Left ventricle myocardium superior (tissue), 1 donor: Measurements from ENCODE around the gene FAM9C. TPM values are rescaled to one million over a fixed set of nuclear protein-coding genes. Genes with fewer than 3 reads are reported as not detected.
"Not testable (repeated sequence)": the region's sequence is repeated elsewhere in the genome, so short reads cannot be mapped to it uniquely, and the experiment has no call there.

ENCODE experiments used
- ATAC-seq: fragments of 200-7000 bp; cut with Tn5 transposase; one replicate; pipeline ENCODE4 v1.9.1; 2020; ENCODE audit warnings: mild to moderate bottlenecking, moderate library complexity
- DNase-seq: peaks from one replicate; pipeline ENCODE4 v3.0.0-alpha.2; 2020
- intact Hi-C: fragments of 100-400 bp; cut with micrococcal nuclease; formaldehyde crosslinking; loops from one replicate; pipeline ENCODE4 v1.11.0; 2022
- total RNA-seq: library from RNA; stranded (reverse); fragmentation: NEBNext Ultra II Directional; extraction: Animal tissue kit (Norgen Biotek cat#: 25700); gene quantifications from one replicate; pipeline ENCODE4 v1.2.1, GENCODE V29; 2021
- donor health status: DM: no; HTN: yes; CAD: no; lungs with severe emphysema.

Gene FAM9C
- total RNA-seq, 1 donor from 2014 or later, result 1.2 TPM

- no peak for ATAC-seq
- DNase-seq, result no peak
- intact Hi-C loops, result no loop called here
Measured at GRCh38 chrX:13050151-13050550, 5.7 kb upstream of the FAM9C start.

GRCh38 chrX:13048280-13048679 lies 3.9 kb upstream of the FAM9C start:
- no peak for DNase-seq
- no peak for ATAC-seq
- intact Hi-C loops, result no loop called here

- DNase-seq, result no peak
- no peak for ATAC-seq
- intact Hi-C loops, result no loop called here
Measured at GRCh38 chrX:13047759-13048158, 3.3 kb upstream of the FAM9C start.

DNA sequence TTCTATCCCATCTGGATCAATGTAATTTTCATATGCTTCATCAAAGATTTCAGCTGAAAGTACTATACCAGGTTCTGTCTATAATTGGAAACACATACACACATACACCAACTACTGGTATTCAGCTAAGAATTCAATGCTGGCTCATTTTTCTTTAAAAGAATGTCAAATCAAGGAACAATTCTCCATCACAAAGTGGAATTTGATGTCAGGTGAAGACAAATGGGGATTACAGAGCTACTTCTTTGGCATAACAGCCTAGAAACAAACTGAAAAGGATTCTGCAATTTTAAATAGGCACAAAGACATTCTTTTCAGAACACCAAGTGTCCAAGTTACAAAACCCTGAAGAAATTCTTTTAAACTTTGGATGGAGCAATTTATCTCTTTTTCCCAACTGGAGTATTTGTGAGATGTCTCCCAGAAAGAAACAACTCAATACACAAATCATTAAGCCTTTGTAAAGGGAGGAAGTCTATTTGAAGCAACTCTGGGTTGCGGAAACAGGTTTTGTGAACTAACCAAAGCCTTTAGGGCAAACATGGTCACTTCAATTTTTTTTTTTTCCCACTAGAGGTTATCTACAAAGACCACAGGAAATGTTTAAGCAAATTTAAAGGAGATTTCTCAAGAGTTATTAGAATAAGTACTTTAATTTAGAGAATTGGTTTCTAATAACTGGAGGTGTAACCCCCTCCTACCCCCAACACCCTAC lies 1.9 kb upstream of the FAM9C start:
- intact Hi-C loops, result no loop called here
- DNase-seq, result no peak
- ATAC-seq, result no peak

GRCh38 chrX:13043938-13044337 lies 482 bp downstream of the FAM9C start:
- DNase-seq (no peak), ATAC-seq (no peak)
- intact Hi-C loops, result no loop called here

DNA sequence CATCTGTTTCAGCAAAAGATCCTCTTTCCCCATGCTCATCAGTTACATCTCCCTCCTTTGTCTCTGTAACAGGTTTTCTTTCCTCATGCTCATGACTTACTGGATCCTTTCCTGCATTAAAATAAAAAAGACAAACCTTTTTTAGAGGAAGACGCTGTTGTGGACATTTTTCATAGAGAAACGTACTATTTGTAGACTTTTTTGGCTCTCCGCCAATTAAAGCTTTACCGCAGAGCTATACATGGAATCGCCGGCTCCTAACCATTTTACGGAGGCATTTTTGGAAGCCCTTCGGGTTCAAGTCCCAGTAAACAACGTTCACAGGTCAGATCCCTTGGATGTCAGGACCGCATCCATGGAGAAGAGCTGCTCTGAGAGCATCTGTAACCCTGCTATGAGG lies 1.3 kb downstream of the FAM9C start:
- intact Hi-C loops, result no loop called here
- ATAC-seq (no peak), DNase-seq (no peak)

GRCh38 chrX:13036896-13037295 lies 7.5 kb downstream of the FAM9C start:
- ATAC-seq (no peak), DNase-seq (no peak)
- intact Hi-C loops, result no loop called here

DNA sequence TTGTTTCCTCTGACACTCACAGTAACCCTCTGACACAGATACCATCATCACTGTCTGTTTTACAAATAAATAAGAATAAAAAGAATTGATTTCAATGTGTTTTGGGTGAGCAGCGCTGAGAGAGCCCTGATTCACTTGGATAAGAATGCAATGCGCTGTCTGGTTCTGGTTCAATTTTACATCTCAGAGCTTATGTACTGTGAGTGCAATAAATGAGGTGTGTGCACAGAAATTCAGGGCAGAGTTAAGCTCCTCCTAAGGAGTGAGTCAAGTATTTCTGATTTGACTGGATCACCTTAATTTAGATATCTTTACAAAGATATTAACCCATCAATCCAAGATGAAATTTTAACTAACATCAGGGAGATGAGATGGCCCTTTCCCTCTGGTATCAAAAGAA lies 11.2 kb downstream of the FAM9C start:
- DNase-seq (no peak), ATAC-seq (no peak)
- intact Hi-C loops, result no loop called here

DNA sequence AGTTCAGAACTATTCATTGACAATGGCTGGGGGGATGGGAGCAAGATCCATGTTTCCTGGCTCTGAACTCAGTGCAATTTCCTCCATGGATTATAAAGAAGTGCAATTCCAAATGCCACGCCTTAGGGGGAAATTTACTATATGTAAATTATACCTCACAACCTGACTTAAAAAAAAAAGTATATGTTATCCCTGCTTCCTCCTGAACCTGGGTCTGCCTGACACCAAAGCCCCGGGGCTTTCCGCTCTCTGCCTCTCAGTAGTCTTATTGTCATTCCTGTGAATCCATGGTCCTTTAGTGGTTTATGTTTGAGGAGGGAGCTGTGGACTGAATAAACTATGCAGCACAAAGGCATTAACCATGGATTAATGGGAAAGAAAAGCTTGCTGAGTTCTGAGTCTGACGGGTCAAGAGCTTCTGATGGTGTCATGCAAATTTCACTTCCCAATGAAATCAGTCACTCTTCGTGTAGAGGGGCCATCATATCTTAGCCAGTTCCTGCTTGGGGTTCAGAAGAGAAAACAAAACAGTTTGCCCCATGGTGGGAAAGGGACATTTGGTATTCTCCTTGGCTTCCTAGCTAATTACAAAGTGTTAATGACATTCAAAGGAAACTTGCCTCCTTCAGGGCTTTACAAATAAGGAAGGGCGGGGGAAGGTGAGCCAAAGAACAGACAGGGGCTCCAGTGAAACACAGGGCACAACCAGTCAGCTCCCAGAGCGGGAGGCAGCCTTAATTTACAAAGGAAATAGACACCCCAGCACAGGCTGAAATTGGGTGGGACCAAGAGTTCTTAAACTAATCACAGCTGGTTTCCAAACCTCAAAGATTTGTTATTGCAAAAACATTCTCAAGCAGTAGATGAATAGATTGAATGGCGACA lies 14.3 kb downstream of the FAM9C start:
- DNase-seq (no peak), ATAC-seq (peak; percentile 55)
- intact Hi-C loops, result no loop called here

DNA sequence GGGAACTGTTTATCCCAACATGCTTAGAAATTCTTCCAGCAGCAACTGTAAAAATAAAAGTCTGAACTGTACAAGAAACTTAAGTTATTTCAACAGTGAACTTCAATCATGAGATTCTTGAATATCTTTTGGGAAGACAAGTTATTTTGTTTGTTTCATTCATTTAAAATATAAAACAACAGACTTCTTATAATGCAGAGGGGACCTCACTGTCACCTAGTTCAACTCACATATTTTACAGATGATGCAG lies 14.9 kb downstream of the FAM9C start:
- ATAC-seq, result no peak
- no peak for DNase-seq
- intact Hi-C loops, result no loop called here

DNA sequence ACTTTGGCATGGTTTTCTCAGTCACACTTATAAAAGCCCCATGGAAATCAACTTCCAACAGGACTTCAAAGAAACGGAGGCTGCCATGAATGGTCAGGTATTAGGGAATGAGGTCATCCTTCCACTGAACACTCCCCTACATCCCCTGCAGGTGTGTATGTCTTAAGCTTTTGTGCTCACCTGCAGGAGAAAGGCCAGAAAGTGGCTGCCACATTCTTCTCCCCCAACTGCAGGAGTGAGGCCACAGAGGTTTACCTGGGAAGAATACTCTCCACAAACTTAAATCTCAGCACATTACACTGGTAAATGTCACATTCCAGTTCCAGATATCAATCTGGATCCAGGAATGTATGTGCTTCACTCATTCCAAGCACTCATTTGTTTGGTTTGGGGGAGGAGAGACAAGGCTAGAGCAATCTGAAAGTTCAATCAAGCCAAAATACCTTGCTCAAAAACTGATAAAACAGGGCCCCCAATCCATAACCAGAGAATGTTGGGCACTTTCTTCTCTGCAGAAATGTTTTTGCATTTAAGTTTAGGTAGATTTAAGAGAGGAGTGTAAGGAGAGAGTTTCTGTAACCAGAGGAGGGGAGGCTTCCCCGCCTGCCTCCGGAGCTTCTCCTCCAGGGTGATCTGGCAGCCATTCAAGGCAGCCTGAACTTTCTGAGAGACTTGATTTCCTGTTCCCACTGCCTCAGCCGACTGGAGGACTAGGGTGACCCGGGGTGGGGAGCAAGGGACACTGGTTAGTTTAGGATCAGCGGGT lies 15.4 kb downstream of the FAM9C start:
- ATAC-seq (peak; percentile 80), DNase-seq (peak; percentile 56)
- intact Hi-C loops, result no loop called here

- intact Hi-C loops, result no loop called here
- no peak for DNase-seq
- no peak for ATAC-seq
Measured at GRCh38 chrX:13026877-13027652, 17.4 kb downstream of the FAM9C start.

DNA sequence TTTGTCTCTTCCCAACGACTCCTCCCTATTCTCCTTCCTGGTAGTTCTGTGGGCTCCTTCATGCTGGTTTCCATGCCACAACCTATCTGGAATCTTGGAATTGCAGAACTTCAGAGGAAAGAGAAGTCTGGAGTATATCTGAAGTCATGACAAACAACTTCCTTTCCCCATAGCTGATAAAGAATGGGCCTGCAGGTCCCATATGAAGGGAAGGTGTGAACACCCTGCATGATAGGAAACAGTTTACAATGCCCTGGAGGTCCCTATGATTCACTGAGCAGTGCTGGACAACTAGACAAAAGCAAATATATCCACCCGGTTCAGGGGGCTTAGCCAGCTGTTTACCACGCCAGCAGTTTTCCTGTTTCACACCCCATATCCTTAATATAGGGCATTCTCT lies 19.4 kb downstream of the FAM9C start:
- intact Hi-C loops, result no loop called here
- ATAC-seq (no peak), DNase-seq (no peak)

DNA sequence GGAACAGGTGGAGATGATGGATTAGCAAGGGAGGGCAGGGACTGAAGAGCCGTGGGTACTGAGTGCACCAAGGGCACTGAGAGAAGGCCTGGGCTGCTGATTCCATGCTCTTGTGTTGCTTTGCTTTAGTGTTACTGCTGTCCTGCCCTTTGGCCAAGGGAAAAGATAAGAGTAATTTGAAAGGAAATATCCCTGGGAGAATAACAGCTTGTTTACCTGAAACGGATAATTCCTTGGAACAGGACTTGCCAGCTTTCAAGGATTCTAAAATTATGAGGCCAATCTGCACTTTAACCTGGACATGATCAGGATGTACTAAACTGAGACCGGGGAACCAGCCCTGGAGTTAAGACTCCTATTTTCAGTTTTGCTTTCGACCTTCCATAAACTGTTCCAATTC lies 20.4 kb downstream of the FAM9C start:
- intact Hi-C loops, result no loop called here
- DNase-seq (no peak), ATAC-seq (no peak)

DNA sequence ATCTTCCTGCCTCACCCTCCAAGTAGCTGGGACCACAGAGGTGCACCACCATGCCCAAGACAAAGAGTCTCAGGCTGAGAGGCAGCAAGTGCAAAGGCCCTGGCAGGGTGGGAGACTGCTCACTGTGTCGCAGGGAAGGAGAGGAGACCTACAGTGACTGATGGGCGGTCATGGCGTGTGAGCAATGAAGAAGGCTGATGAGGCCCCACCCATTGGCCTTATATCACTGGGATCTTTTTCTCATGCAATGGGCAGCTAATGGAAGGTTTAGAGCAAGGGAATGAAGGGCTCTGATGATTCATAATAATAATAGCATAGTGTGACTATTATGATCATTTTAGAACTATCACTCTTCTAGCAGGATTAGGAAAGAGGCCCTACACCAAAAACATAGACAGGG lies 20.9 kb downstream of the FAM9C start:
- no peak for ATAC-seq
- intact Hi-C loops, result no loop called here
- no peak for DNase-seq

- ATAC-seq (no peak), DNase-seq (no peak)
- intact Hi-C loops, result no loop called here
Measured at GRCh38 chrX:13022926-13023325, 21.5 kb downstream of the FAM9C start.

DNA sequence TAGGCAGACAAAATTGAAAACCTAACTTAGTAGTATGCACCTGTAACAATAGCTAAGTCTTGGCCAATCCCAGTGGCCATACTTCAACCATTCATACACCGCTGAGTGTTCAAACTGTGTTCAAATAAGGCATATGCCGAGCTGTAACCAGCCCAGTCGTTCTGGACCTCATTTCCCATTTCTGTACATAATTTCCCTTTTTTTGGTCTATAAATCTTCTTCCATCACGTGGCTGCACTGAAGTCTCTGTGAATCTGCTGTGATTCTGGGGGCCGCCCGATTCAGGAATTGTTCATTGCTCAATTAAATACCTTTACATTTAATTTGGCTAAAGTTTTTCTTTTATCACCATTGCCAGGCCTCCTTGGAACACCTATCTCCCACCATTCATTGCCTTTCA lies 27.7 kb downstream of the FAM9C start:
- intact Hi-C loops, result not testable (repeated sequence)

GRCh38 chrX:13015536-13016236 lies 28.7 kb downstream of the FAM9C start:
- no peak for DNase-seq
- intact Hi-C loops, result no loop called here
- peak; percentile 45 for ATAC-seq

More for the DNA sequence above, 27.7 kb downstream of the FAM9C start:
- DNase-seq, ATAC-seq: not testable (repeated sequence)
